Measurements from ENCODE around the gene ATP2B2.

The ATP2B2 gene

DNA sequence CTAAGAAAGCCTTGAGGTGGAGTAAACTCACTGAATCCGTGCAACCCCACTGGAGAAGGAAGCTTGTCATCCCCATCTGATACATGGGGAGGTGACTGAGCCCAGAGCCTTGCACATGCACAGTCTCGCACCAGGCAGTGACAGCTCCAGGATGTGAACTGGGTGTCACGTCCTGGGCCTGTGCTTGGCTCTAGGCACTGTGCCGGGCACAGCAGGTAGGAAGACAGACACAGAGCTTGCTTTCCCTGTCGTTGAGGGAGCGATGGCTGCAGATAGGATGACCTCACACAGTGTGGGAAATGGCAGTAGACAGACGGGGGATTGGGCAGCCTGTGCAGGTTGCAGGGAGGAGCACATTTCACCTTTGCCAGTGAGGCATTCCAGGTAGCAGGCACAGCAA, 12.2 kb upstream of the ATP2B2 start:
- H3K27me3 Mint-ChIP-seq (ENCODE audit: low read depth), result peaks cover 43% of the 10 kb centered on the region
- H3K27ac Mint-ChIP-seq, result no peak overlapping the region
- no peaks in the 10 kb centered on the region for H3K36me3 Mint-ChIP-seq (ENCODE audit: low read depth)
- no peak overlapping the region for H3K4me3 Mint-ChIP-seq
- TF ChIP-seq CTCF (IDR thresholded peaks at IDR 0.05; ENCODE audit: unreplicated experiment in 3 of 3), result no peak
- H3K9me3 Mint-ChIP-seq, result no peaks in the 10 kb centered on the region
- H3K4me1 Mint-ChIP-seq, result no peaks in the 10 kb centered on the region

- Mint-ChIP-seq H3K36me3 (ENCODE audit: low read depth) (no peaks in the 10 kb centered on the region), H3K27ac (no peak overlapping the region), H3K4me1 (no peaks in the 10 kb centered on the region), H3K4me3 (no peak overlapping the region), H3K9me3 (no peaks in the 10 kb centered on the region), H3K27me3 (ENCODE audit: low read depth) (peaks cover 38% of the 10 kb centered on the region)
- no peak for TF ChIP-seq CTCF (IDR thresholded peaks at IDR 0.05; ENCODE audit: unreplicated experiment in 3 of 3)
These were observed 11.4 kb upstream of the ATP2B2 start for GRCh38 chr3:10516544-10517452.

- Mint-ChIP-seq H3K9me3 (no peaks in the 10 kb centered on the region), H3K36me3 (ENCODE audit: low read depth) (no peaks in the 10 kb centered on the region), H3K4me3 (no peak overlapping the region), H3K4me1 (no peaks in the 10 kb centered on the region), H3K27ac (no peak overlapping the region), H3K27me3 (ENCODE audit: low read depth) (peaks cover 40% of the 10 kb centered on the region)
- no peak for TF ChIP-seq CTCF (IDR thresholded peaks at IDR 0.05; ENCODE audit: unreplicated experiment in 3 of 3)
These were observed 10.6 kb upstream of the ATP2B2 start for GRCh38 chr3:10515884-10516495.

DNA sequence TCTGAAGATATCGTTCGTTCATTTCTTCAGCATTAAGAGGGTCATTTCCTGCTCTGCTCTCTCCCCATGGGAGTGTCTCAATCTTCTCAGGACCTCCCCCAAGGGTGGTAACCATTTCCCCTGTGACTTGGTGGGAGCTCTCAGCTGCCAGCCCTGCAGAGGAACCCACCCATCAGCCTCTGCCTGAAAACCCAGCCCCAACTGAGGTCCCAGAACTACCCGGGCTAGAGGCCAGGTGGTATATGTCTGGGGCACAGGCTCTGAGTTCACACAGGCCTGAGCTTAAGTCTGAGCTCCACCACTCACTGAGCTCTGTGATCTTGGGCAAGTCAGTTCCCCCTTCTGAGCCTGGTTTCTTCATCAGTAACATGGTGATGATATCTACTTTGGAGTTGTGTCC, 10.0 kb upstream of the ATP2B2 start:
- H3K27me3 Mint-ChIP-seq (ENCODE audit: low read depth), result peaks cover 46% of the 10 kb centered on the region
- H3K4me3 Mint-ChIP-seq, result no peak overlapping the region
- H3K9me3 Mint-ChIP-seq, result no peaks in the 10 kb centered on the region
- H3K4me1 Mint-ChIP-seq, result no peaks in the 10 kb centered on the region
- TF ChIP-seq CTCF (IDR thresholded peaks at IDR 0.05; ENCODE audit: unreplicated experiment in 3 of 3), result no peak
- H3K27ac Mint-ChIP-seq, result no peak overlapping the region
- no peaks in the 10 kb centered on the region for H3K36me3 Mint-ChIP-seq (ENCODE audit: low read depth)

DNA sequence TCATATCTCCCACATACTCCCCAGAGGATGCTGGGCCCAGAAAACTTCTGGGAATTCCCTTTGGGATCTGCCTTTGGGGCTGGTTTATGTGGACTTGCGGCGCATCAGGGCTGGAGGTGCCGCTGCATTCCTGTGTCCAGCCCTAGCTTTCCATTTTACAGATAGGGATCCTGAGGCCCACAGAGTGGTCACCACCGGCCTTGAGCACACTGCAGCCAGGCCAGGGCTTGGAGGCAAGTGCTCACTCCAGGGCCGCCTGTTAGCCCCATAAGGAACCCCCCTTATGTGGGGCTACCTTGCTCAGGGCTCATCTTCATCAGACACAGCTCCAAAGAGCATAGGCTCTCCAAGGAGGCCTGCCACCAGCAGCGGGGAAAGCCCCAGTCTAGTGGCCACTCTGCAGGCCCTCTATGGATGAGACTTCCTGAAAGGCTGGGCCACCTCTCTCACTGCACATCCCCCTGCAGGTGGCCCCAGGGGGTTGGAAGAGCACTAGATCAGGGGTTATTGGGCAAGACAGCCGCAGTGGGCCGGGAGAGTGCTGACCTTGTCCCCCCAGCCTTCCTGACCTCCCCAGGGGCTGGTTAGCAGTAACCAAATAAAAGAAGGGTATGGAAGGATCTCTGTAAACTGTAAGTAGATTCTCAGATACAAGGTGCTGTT, 9.2 kb upstream of the ATP2B2 start:
- Mint-ChIP-seq H3K27me3 (ENCODE audit: low read depth) (peaks cover 40% of the 10 kb centered on the region), H3K36me3 (ENCODE audit: low read depth) (no peaks in the 10 kb centered on the region), H3K4me1 (no peaks in the 10 kb centered on the region), H3K9me3 (no peaks in the 10 kb centered on the region), H3K4me3 (no peak overlapping the region), H3K27ac (no peak overlapping the region)
- no peak for TF ChIP-seq CTCF (IDR thresholded peaks at IDR 0.05; ENCODE audit: unreplicated experiment in 3 of 3)

Data from nephron (organoid).